CD4-positive, CD25-positive, alpha-beta regulatory T cell (primary cell): Measurements from ENCODE around the gene NUDT1. TPM values are rescaled to one million over a fixed set of nuclear protein-coding genes. Genes with fewer than 3 reads are reported as not detected.

Experiments
- ATAC-seq, 2 donors: fragments of 150-1000 bp; cut with Tn5 transposase; one replicate each; pipeline ENCODE4 v1.10.0; 2021; ENCODE audit warnings: low read depth in 2 of 2, moderate number of reproducible peaks in 2 of 2, moderate library complexity in 1 of 2
- DNase-seq, 3 donors: peaks; one replicate each; pipeline versions ENCODE4 v3.0.0 to v3.0.0-alpha.2; 2012 to 2022; ENCODE audit warnings: mixed read lengths in 1 of 3
- H3K27ac ChIP-seq: one replicate; pipeline ENCODE4 v1.7.0; 2013; ENCODE audit warnings: mild to moderate bottlenecking, low read length; ENCODE audit not compliant: insufficient read depth, poor library complexity, severe bottlenecking
- H3K27me3 ChIP-seq: one replicate; pipeline ENCODE4 v1.7.0; 2013; ENCODE audit warnings: low read length; ENCODE audit not compliant: control insufficient read depth, insufficient read depth
- H3K36me3 ChIP-seq: one replicate; pipeline ENCODE4 v1.7.0; 2013; ENCODE audit warnings: mild to moderate bottlenecking, low read length, moderate library complexity; ENCODE audit not compliant: control insufficient read depth, insufficient read depth
- H3K4me1 ChIP-seq: 2 replicates; pipeline ENCODE4 v1.7.0; 2013; ENCODE audit warnings: mild to moderate bottlenecking, low read length; ENCODE audit not compliant: insufficient read depth, control insufficient read depth, poor library complexity, severe bottlenecking
- H3K4me3 ChIP-seq: one replicate; pipeline ENCODE4 v1.7.0; 2013; ENCODE audit warnings: low read depth, mild to moderate bottlenecking, low read length, moderate library complexity
- H3K9me3 ChIP-seq, 2 experiments: 1 replicate in 1 of 2; 2 replicates in 1 of 2; pipeline ENCODE4 v1.7.0; 2013; ENCODE audit warnings: low read length in 2 of 2, mild to moderate bottlenecking in 1 of 2, moderate library complexity in 1 of 2; ENCODE audit not compliant: control insufficient read depth in 2 of 2
- H3K27ac Mint-ChIP-seq, 3 donors: one replicate each; pipeline ENCODE4 v1.8.0; 2020 to 2022; ENCODE audit warnings: mild to moderate bottlenecking in 3 of 3, mixed read lengths in 3 of 3, moderate library complexity in 2 of 3
- H3K27me3 Mint-ChIP-seq: one replicate; pipeline ENCODE4 v1.8.0; 2022; ENCODE audit warnings: mild to moderate bottlenecking, mixed read lengths
- H3K36me3 Mint-ChIP-seq: one replicate; pipeline ENCODE4 v1.8.0; 2020; ENCODE audit warnings: mixed read lengths
- H3K4me1 Mint-ChIP-seq, 4 donors: one replicate each; pipeline ENCODE4 v1.8.0; 2020 to 2022; ENCODE audit warnings: mixed read lengths in 4 of 4, mild to moderate bottlenecking in 1 of 4
- H3K4me3 Mint-ChIP-seq, 4 donors: one replicate each; pipeline ENCODE4 v1.8.0; 2020 to 2022; ENCODE audit warnings: mild to moderate bottlenecking in 4 of 4, mixed read lengths in 4 of 4, moderate library complexity in 3 of 4
- H3K9me3 Mint-ChIP-seq, 7 donors: one replicate each; pipeline ENCODE4 v1.8.0; 2020 to 2022; ENCODE audit warnings: mixed read lengths in 7 of 7, mild to moderate bottlenecking in 3 of 7, moderate library complexity in 2 of 7
- polyA plus RNA-seq, 4 donors: library from polyadenylated mRNA; unstranded; fragments of 300-500 nt; fragmentation: Illumina TruSeq; gene quantifications; one replicate each; pipeline ENCODE4 v1.2.3, GENCODE V29; 2021
- total RNA-seq: library from RNA; stranded (reverse); gene quantifications from one replicate; pipeline ENCODE4 v1.2.3, GENCODE V29; 2022

NUDT1 gene
- total and polyA plus RNA-seq, 5 donors from 2014 or later, result 17.5 to 73.7 (median 69.8) TPM

DNA sequence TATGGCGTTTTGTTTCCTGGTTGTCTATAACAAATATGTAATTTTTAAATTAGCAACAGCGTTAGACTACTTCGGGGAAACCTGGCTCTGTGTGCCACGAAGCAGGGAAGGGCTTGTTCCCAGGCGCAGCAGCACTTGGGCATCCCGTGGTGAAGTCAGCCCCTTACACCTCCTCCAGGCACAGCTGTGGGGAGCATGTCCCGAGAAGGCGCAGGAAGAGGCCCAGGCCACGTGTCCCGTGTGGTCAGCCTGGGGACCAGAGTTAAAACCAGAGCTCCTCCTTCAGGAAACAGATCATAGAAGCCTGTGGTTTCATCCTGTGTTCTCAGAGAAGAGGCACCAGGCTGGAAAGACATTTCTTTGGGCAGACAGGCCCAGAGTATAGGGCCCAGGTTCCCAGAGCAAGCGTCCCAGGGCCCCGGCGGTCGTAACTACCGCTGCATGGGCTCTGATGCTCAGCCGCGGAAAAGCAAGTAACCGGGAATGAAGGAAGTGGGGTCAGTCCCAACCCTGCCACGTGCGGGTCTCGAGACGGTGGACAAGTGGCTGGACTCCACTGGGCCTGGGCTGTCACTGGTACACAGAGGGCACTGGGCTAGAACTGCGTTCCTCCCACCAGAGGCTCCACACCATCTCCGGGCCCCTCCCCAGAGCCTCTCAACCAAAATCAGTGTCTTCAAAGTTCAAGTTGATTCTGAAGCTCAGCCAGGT, 7.1 kb downstream of the NUDT1 start:
- H3K27ac Mint-ChIP-seq, result peak overlapping the region in 2 of 3 donors; percentile 41 to 83
- H3K4me1 ChIP-seq, result peaks cover 5% of the 10 kb centered on the region
- no peak overlapping the region for H3K27ac ChIP-seq
- no peak overlapping the region for H3K4me3 ChIP-seq
- H3K27me3 Mint-ChIP-seq, result no peaks in the 10 kb centered on the region
- H3K9me3 ChIP-seq, result no peaks in the 10 kb centered on the region
- ATAC-seq (peak in 1 of 2 donors; percentile 36), DNase-seq (no peak)
- peaks cover 0 to 1% (median 0%) of the 10 kb centered on the region in 7 donors for H3K9me3 Mint-ChIP-seq
- H3K4me1 Mint-ChIP-seq, result peaks cover 0 to 25% (median 9%) of the 10 kb centered on the region in 4 donors
- no peaks in the 10 kb centered on the region for H3K36me3 Mint-ChIP-seq
- H3K4me3 Mint-ChIP-seq, result peak overlapping the region in 1 of 4 donors; percentile 54
- H3K27me3 ChIP-seq, result no peaks in the 10 kb centered on the region
- no peaks in the 10 kb centered on the region for H3K36me3 ChIP-seq

DNA sequence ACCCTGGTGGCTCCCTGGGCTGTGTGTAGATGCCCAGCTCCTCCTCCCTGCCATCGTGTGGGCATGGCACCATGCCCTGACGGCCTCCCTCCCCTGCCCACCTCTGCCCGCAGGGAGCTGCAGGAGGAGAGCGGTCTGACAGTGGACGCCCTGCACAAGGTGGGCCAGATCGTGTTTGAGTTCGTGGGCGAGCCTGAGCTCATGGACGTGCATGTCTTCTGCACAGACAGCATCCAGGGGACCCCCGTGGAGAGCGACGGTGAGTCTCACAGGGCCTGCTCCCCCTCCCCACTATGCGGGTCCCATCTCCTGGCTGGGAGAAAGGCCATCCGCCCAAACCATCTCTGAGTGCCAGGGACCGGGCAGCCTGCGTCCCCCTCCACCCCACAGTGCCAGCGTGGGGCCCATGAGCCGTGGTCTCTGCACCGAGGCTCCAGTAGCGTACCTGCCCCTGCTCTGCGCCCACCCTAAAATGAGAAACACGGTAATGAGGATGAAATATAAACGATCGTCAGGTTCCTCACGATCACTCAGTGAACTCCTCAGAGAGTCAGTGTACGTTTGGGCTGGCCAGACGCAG, 7.8 kb downstream of the NUDT1 start:
- DNase-seq (no peak), ATAC-seq (no peak)
- Histone ChIP-seq H3K4me1 (peaks cover 5% of the 10 kb centered on the region), H3K36me3 (no peaks in the 10 kb centered on the region), H3K27ac (no peak overlapping the region), H3K9me3 (no peaks in the 10 kb centered on the region), H3K4me3 (no peak overlapping the region), H3K27me3 (no peaks in the 10 kb centered on the region)
- Mint-ChIP-seq H3K4me3 (no peak overlapping the region), H3K27me3 (no peaks in the 10 kb centered on the region), H3K4me1 (peaks cover 0 to 26% (median 9%) of the 10 kb centered on the region in 4 donors), H3K27ac (no peak overlapping the region), H3K36me3 (no peaks in the 10 kb centered on the region), H3K9me3 (peaks cover 0 to 1% (median 0%) of the 10 kb centered on the region in 7 donors)

DNA sequence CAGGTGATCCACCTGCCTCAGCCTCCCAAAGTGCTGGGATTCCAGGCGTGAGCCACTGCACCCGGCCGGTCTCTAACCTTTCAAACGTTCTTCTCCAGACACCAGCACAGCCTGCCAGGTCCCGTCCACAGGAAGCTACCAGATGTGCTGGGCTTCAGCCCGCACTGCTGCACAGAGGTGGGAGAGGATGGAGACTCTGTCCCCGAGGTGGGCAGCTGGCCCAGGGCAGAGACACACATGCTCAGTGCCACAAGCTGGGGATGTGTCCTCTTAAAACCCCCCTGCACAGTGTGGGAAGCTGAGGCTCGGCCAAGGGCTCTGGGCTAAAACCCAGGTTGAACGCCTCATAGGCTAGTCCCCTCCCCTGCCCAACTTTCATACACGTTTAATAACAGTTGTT, 9.4 kb downstream of the NUDT1 start:
- Mint-ChIP-seq H3K36me3 (peaks cover under 1% of the 10 kb centered on the region), H3K4me3 (no peak overlapping the region), H3K27ac (peak overlapping the region in 1 of 3 donors; percentile 49), H3K27me3 (no peaks in the 10 kb centered on the region), H3K4me1 (peaks cover 0 to 20% (median 5%) of the 10 kb centered on the region in 4 donors), H3K9me3 (no peaks in the 10 kb centered on the region)
- no peaks in the 10 kb centered on the region for H3K27me3 ChIP-seq
- ATAC-seq, result no peak
- DNase-seq, result no peak
- no peaks in the 10 kb centered on the region for H3K9me3 ChIP-seq
- H3K4me3 ChIP-seq, result no peak overlapping the region
- H3K27ac ChIP-seq, result no peak overlapping the region
- no peaks in the 10 kb centered on the region for H3K36me3 ChIP-seq
- peaks cover 5% of the 10 kb centered on the region for H3K4me1 ChIP-seq

DNA sequence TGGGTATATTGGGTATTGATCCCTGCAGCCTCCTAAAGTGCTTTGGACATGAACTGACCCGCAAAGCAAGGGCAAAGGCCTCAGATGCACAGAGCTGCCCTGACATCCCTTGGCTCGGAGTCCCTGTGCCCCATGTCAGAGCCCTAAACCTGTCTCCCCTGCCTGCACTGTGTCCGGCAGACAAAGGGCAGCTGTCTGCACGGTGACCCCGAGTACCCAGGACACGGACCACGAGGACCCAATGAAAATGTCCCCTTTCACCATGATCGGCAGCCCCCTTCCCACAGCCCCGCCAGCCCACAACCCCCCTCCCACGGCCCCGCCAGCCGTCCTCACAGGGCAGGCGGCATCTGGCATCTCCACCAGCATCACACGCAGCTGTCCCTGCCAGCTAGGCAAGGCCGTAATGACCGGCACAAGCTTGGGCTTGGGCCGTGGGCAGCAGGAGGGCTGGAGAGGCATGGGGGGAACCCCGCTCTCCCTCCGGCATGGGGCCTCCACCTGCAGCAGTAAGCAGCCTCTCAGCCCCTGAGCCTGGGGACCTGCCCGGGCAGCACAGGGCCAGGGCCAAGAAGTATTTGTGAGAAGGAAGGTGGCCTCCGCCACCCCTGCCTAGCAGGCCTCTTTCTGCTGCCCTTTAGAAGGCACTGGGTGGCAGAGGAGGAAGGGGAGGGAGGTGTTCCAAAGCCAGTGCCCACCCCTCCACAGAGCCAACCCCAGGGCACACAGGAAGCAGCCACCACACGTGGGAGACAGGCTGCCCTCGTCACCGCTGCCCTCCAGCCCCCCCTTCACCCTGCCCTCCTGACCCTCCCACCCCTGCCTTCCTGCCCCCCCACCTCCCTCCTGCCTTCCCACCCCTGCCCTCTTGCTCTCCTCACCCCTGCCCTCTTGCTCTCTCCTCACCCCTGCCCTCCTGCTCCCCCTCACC, 10.1 kb downstream of the NUDT1 start:
- peak; percentile 45 to 48 for ATAC-seq
- Mint-ChIP-seq H3K4me3 (no peak overlapping the region), H3K27me3 (no peaks in the 10 kb centered on the region), H3K9me3 (no peaks in the 10 kb centered on the region), H3K36me3 (peaks cover 3% of the 10 kb centered on the region), H3K4me1 (peaks cover 0 to 20% (median 5%) of the 10 kb centered on the region in 4 donors), H3K27ac (peak overlapping the region in 1 of 3 donors; percentile 49)
- H3K4me1 ChIP-seq, result peaks cover 5% of the 10 kb centered on the region
- no peaks in the 10 kb centered on the region for H3K27me3 ChIP-seq
- H3K27ac ChIP-seq, result no peak overlapping the region
- peak in 1 of 3 donors; percentile 34 for DNase-seq
- H3K4me3 ChIP-seq, result no peak overlapping the region
- no peaks in the 10 kb centered on the region for H3K9me3 ChIP-seq
- H3K36me3 ChIP-seq, result no peaks in the 10 kb centered on the region

GRCh38 chr7:2253021-2253420, 11.0 kb downstream of the NUDT1 start:
- H3K4me1 Mint-ChIP-seq, result peaks cover 0 to 18% (median 5%) of the 10 kb centered on the region in 4 donors
- ATAC-seq (no peak), DNase-seq (no peak)
- H3K27ac Mint-ChIP-seq, result peak overlapping the region in 1 of 3 donors; percentile 51
- no peaks in the 10 kb centered on the region for H3K9me3 ChIP-seq
- H3K9me3 Mint-ChIP-seq, result no peaks in the 10 kb centered on the region
- H3K27me3 ChIP-seq, result no peaks in the 10 kb centered on the region
- no peaks in the 10 kb centered on the region for H3K36me3 ChIP-seq
- H3K27me3 Mint-ChIP-seq, result no peaks in the 10 kb centered on the region
- H3K4me3 ChIP-seq, result no peak overlapping the region
- H3K4me3 Mint-ChIP-seq, result no peak overlapping the region
- H3K27ac ChIP-seq, result no peak overlapping the region
- peaks cover 3% of the 10 kb centered on the region for H3K36me3 Mint-ChIP-seq
- H3K4me1 ChIP-seq, result peaks cover 5% of the 10 kb centered on the region

GRCh38 chr7:2253525-2254244, 11.7 kb downstream of the NUDT1 start:
- peaks cover 0 to 16% (median 5%) of the 10 kb centered on the region in 4 donors for H3K4me1 Mint-ChIP-seq
- Histone ChIP-seq H3K27ac (no peak overlapping the region), H3K27me3 (no peaks in the 10 kb centered on the region), H3K36me3 (no peaks in the 10 kb centered on the region), H3K9me3 (no peaks in the 10 kb centered on the region), H3K4me1 (peaks cover 5% of the 10 kb centered on the region), H3K4me3 (no peak overlapping the region)
- DNase-seq (no peak), ATAC-seq (no peak)
- no peaks in the 10 kb centered on the region for H3K27me3 Mint-ChIP-seq
- no peak overlapping the region for H3K27ac Mint-ChIP-seq
- no peak overlapping the region for H3K4me3 Mint-ChIP-seq
- H3K36me3 Mint-ChIP-seq, result peaks cover 3% of the 10 kb centered on the region
- H3K9me3 Mint-ChIP-seq, result no peaks in the 10 kb centered on the region

DNA sequence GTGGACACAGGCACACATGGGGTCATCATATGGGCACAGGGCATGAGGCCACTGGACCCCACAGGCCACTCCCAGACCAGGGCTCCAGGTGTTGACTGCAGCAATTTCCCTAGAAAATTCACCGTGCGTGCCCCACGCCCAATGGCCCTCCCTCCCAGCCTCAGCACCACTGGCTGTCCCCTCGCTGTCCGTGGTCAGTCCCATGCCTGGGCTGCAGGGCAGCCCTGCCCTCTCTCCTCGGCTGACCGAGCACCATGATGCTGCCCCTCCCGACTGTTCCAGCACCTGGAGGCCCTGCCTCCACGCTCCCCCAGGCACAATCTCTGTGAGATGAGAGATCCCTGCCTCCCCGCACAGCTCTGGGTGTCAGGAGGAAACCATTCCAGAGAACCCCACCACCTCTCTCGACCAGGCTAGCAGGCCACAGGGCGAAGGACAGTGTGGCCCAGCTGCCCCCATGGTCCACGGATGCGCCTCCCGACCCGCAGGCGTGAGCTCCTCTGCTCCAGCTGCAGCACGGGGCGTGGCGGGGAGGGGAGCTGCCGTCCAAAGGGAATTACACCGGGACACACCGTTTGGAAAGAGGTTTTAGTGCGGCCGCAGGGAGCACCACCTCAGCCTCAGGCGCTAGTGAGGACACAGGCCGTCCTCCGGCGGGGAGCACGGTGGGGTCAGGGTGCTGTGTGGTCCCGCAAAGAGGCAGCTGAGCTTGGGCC, 12.6 kb downstream of the NUDT1 start:
- Histone ChIP-seq H3K4me3 (no peak overlapping the region), H3K36me3 (no peaks in the 10 kb centered on the region), H3K27ac (no peak overlapping the region), H3K4me1 (no peaks in the 10 kb centered on the region), H3K9me3 (no peaks in the 10 kb centered on the region), H3K27me3 (no peaks in the 10 kb centered on the region)
- DNase-seq, result no peak
- peaks cover 3% of the 10 kb centered on the region for H3K36me3 Mint-ChIP-seq
- no peak for ATAC-seq
- no peak overlapping the region for H3K4me3 Mint-ChIP-seq
- no peak overlapping the region for H3K27ac Mint-ChIP-seq
- no peaks in the 10 kb centered on the region for H3K27me3 Mint-ChIP-seq
- no peaks in the 10 kb centered on the region for H3K9me3 Mint-ChIP-seq
- H3K4me1 Mint-ChIP-seq, result peaks cover 0 to 7% (median under 1%) of the 10 kb centered on the region in 4 donors
